GM19397 (cell line): ENCODE measurements around the gene DOLPP1.
"Not testable (repeated sequence)": the region's sequence is repeated elsewhere in the genome, so short reads cannot be mapped to it uniquely, and the experiment has no call there.

ENCODE experiments used
- ATAC-seq: cut with Tn5 transposase; IDR thresholded peaks from one replicate; pipeline ENCODE4 v1.9.1; 2021; ENCODE audit warnings: mild to moderate bottlenecking, moderate library complexity; ENCODE audit not compliant: unreplicated experiment

DOLPP1 gene, protein sequence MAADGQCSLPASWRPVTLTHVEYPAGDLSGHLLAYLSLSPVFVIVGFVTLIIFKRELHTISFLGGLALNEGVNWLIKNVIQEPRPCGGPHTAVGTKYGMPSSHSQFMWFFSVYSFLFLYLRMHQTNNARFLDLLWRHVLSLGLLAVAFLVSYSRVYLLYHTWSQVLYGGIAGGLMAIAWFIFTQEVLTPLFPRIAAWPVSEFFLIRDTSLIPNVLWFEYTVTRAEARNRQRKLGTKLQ

DNA sequence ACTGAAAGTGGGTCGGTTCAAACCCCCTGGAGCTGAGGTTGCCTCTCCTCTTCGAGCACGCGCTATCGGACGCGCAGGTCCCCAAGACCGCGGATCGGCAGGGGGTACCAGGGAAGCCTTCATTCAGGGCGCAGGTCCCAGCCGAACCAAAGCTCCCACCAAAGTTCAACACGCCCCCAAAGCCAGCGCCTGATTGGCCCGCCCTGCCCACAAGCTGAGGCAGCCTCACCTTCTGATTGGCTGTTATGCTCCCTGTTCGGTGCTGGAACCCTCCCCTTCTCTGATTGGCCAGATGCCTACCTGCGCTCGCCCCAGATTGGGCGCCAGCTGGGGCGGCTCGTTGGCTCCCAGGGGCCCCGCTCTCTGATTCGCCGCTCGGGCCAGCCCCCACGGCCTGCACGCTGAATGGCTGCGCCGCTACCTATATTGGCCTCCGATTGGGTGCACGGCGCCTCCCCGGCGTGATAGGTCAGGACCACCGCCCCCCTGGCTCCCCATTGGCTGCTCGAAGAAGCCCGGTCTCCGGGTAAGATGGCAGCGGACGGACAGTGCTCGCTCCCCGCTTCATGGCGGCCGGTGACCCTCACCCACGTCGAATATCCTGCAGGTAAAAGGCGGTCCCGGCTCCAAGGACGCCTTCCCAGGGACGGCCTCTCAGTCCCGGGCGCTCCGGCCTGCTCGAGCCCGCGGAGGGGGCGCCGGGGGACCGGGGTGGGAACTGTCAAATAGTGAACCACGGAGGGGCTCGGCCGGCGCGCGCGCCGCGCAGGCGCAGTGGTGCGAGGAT is at the start of gene DOLPP1:
TSS of gene DOLPP1 (plus strand) at position 511 of the 787 bp plus-strand sequence. CDS start at position 532, 21 bp downstream.
- ATAC-seq = peak; percentile 93

DNA sequence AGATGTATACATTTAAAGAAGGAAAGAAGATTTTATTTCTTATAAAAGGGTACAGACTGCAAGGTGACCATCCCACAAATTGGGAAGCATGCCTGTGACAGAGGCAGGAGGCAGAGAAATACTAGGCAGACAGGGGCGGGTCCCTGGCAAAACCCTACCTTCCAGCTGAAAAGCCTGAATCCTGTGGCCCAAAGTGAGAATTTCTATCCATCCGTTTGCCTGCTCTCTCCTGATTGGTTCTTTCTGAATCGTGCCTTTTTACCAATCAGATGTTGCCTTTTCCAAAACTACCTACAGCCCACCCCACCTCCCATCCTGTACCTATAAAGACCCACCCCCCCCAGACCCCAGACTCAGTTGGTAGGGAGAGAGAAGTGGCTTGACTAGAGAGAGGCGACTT is 49.4 kb upstream of the DOLPP1 start:
- ATAC-seq = no peak

DNA sequence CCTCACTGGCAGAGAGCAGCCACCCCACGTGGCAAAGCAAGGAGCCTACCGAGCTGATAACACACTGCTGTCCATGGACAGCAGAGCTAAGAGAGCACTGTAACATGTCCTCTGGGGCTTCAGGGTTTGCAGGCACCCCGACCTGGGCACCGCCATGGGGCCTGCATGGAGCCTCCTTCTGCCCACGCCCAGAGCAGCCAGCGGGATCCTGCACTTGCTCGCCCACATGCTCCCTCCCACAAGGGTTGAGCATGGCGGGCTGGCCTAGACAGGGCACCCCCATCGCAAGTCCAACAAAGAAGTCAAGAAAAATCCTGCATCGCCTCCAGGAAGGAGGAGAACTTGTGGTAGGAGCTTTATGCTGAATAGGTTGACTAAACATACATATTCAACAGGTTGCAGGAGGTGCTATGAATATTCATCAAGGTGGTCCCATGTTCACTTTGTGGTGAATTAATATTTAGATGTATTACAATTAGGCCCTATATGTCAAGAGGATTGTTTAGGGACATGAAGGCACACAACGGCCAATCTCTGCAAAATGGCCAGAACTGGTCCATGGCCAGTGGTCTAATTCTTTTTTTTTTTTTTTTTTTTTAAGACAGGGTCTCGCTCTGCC is 48.3 kb upstream of the DOLPP1 start:
- ATAC-seq = no peak

DNA sequence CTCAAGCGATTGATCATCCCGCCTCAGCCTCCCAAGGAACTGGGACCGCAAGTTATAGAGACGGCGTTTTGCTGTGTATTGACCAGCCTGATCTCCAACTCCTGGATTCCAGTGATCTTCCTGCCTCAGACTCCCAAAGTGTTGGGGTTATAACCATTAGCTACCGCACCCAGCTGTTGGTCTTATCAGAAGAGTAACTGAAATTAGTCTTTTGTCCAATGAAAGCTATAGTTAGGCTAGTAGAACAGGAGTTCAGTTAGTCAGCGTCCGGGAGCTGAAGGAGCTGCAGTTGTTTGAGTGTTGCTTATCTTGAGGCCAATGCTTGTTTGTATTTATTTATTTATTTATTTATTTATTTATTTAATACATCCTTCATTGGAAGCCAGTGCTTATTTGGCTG is 47.7 kb upstream of the DOLPP1 start:
- no peak for ATAC-seq

DNA sequence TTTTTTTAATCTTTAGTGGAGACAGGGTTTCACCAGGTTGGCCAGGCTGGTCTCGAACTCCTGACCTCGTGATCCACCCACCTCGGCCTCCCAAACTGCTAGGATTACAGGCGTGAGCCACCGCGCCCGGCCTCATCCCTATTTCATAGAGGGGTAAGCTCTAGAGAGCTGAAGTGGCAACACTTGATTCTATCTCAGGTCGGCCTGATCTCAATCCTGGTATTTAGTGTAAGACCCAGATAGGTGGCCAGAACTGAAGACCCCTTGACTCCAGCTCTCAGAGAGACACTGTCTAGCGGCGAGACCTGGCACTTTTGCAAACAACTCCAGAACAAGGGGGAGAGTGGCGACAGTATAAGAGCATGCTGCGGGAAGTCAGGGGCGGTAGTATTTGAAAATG is 45.1 kb upstream of the DOLPP1 start:
- ATAC-seq = not testable (repeated sequence)

DNA sequence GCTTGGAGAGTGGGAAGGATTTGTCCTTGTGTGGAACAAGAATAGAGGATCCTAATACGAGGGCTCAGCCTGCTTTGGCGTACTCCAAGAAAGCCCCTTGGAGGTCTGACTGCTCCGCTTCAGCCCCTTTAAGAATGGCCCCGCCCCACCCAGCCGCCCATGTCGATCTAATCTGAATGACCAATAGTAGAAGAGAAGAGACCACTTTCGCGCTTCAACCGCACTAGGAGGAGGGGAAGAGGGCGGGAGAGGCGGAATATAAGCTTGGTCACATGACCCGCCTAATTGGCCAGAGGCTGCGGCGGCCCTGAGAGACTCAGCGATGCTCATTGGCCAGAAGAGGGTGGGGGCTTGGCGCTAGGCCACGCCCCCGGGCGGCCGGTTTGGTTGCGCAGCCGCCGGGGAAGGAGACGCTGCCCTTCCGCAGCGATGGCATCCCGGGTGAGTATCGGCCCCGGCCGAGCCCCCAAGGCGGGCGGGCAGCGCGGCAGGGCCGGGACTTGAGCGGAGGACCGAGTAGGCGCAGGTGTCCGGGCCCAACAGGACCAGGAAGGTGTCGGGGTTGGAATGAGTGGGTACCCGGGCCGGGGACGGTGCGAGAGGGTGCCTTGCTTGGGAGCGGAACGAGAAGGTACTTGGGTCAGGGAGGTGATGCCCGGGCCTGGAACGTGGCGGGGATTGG is 44.5 kb upstream of the DOLPP1 start, which contains the start of gene MIGA2:
TSS of gene MIGA2 (plus strand) at position 386 of the 682 bp plus-strand sequence. CDS start 3,969 bp downstream, outside the sequence.
- ATAC-seq = peak; percentile 91

DNA sequence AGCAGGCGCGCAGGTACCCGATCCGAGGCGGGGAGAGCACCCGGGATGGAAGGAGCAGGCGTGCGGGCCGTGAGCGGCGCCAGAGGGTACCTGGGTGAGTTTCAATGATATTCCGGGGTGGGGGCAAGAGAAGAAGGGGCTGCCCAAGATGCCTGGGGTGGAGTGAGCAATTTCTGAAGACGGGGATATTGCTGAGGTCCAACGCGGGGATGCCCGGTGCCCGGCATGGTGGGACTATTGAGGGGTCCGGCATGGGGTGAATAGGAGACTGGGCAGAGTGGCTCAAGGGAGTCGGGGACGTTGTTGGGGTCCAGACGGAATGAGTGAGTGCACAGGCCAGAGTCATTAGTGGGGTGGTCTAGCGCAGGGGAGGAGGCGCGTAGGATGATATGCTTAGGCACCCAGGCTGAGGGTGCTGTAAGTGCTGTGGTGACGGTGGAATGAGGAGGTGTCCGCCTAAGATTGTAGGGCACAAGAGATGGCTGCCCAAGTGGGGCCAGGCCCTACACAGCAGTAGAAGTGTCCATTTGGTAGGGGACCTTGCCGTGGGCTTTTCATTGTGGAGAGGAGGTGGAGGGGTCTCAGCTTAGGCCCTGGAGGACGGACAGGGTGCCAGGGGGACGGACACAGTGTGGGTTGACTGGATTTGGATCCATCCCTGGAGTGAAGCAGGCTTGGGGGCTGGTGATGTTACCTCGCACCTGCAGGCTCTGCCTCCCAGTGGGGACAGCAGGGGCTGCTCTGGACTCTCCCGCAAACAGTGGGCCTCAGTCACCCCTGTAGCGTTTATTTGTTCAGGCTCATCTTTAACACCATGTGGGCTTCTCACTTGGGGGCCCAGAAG is 43.8 kb upstream of the DOLPP1 start:
- no peak for ATAC-seq

DNA sequence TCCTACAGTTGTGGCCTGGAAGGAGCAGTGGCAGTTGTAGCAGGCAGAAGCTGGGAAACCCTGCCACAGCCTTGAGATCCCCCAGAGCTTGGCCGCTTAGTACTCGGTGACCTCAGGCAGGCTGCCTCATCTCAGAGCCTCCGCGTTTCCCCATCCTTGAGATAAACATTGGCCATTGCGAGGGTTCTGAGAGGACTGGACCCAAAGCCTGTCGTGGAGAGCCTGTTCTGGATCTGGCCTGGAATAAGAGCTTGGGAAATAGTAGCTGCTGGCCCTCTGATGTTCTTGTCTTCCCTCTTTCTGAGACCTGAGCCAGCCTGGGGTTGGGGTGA is 43.2 kb upstream of the DOLPP1 start:
- ATAC-seq = no peak

DNA sequence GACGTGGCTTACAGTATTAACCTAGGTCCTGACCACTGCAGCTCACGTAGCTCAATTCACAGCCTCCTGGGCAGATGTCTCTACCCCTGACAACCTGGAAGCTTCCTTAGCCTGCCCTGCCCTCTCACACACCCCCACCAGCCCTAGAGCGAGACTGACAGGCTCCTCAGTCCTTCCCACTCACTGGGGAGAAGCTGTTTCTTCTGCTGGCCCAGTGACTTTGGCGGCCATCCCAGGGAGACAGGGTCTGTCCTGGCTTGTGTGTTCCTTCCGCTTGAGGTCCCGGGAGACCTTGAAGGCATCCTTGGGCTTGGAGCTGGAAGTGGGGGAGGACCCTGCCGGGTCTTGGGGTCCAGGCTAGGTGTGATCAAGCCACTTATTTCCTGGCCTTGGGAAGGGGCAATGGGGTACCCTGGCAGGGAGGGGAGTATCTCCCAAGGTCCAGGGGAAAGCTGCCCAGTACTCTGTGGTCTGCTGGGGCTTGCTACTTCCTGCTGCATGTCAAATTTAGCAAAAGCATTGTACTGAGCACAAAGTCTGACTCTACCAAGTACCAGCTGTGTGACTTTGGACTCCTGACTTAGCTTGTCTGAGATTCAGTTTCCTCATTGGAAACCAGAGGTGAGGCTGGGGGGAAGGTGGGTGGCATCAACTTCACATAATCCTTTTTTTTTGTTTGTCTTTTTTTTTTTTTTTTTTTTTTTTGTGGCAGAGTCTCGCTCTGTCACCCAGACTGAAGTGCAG is 42.6 kb upstream of the DOLPP1 start:
- no peak for ATAC-seq

DNA sequence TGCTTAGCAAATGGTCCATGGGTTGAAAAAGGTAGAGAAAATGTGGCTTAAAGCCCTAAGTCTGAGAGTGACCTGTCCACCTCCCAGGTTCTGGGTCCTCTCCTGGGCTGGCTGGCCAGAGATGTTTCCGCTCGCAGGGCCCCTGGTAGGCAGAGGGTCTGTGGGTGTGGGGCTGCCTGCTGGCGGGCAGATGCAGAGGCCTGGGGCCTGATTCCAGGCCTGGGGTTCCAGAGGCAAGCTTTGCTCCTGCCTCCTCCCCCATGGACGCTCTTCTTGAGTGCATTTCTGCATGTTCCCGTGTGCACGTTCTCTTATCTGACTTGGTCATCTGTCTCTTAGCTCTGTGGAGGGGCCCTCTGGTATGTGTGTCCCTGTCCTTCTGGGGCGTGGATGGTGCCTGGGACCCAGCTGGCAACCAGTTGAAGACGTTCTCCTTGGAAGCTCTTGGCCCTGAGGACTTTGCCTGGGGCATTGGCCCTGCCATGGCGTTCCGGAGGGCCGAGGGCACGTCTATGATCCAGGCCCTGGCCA is 40.7 kb upstream of the DOLPP1 start:
- no peak for ATAC-seq

DNA sequence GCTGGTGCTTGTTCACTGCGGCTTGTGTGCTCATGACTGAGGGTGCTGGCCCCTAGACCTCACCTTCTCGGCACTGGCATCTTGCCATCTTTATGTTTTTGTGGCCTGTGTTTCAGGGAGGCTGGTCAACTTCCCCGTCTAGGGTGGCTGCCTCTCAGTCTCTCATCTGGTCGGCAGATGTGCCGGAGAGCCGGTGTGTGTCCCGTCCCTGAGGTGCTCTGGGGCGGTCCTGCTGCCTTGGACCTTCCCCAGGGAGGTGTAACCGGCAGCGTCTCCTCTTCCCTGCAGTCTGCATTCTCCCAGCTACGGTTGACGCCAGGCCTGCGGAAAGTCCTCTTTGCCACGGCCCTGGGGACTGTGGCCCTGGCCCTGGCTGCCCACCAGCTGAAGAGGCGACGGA is 38.9 kb upstream of the DOLPP1 start:
- ATAC-seq = no peak

DNA sequence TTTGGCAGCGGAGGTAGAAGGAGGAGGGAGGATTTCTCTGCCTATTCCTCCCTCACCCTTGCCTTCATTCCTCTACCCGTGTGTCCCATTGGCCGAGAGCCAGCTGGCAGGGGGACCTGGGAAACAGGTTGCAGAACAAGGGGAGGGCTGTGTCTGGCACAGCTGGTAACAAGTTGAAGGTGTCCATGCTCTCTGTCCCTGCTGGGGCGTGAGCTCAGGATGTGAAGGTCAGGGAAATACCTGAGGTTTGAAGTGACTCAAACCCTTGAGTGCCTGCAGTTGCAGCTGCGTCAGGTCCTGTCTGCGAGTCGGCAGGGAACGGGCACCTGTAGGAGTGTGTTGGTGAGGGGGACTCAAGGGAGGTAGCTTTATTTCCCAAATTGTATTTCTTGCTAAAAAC is 28.3 kb upstream of the DOLPP1 start:
- no peak for ATAC-seq

DNA sequence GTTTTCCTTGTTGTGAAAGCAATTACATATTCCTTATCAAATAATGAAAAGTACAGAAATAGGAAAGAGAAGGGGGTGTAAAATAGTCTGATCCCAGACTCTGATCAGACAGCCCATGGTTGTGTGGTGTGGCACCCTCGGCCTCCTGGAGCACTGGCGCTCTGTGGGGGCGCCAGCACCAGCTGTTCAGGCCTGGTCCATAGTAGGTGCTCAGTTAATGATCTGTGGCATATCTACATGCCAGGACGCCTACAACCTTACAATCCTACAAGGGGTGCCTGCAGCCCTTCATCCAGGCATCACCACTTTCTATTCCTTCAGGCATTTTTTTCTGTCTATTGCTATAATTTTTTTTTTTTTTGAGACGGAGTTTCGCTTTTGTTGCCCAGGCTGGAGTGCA is 27.9 kb upstream of the DOLPP1 start:
- no peak for ATAC-seq

DNA sequence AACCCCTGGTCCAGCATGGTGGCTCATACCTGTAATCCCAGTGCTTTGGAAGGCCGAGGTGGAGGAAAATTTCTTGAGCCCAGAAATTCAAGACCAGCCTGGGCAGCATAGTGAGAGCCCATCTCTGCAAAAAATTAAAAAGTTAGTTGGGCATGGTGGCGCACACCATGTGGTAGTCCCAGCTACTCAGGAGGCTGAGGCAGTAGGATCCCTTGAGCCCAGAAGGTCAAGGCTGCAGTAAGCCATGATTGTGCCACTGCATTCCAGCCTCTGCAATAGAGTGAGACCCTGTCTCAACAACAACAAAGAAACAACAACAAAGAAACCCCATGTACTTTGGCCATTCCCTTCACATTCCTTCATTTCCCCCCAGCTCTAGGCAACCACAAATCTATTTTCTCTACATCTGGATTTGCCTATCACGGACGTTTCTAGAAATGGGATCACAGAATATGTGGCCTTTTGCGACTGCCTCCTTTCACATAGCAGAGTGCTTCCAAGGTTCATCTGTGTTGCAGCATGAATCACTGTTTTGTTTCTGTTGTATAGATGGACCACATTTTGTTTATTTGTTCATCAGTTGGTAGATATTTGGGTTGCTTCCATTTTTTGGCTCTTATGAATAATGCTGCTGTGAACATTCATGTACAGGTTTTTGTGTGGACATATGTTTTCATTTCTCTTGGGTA is 26.6 kb upstream of the DOLPP1 start:
- ATAC-seq = no peak

DNA sequence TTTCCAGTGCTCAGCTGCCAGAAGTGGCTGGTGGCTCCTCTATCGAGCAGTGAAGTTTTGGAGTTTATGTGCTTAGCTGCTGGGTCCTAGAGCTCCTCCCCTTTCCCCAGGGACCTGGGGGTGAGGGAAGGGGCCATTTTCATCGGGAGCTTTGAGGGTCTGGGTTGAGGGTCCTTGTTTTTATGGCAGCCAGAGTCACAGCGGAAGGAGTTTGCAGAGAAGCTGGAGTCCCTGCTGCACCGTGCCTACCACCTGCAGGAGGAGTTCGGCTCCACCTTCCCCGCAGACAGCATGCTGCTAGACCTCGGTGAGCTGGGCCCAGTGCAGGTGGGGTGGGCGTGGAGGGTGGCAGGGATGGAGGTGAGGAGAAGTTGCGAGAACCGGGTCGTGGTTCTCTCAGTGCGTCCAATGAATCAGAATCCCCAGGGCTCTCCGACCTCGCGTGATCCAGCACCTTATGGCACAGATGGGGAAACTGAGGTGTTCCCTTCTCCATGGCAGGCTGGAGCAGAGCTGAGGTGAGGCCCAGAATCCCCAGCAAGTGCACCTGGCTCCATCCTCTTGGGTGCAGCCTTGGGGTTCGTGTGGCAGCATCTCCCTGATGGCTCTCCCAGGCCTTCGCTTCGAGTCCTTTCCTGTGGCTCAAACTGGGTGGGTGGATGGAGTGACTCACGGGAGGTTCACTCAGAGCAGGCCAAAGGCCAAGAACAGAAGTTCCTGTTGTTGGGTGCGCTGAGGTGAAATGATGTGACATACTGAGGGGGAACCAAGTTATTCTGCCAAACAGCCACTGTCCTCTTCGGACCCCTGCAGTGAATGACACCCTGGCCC is 21.7 kb upstream of the DOLPP1 start:
- ATAC-seq = no peak

DNA sequence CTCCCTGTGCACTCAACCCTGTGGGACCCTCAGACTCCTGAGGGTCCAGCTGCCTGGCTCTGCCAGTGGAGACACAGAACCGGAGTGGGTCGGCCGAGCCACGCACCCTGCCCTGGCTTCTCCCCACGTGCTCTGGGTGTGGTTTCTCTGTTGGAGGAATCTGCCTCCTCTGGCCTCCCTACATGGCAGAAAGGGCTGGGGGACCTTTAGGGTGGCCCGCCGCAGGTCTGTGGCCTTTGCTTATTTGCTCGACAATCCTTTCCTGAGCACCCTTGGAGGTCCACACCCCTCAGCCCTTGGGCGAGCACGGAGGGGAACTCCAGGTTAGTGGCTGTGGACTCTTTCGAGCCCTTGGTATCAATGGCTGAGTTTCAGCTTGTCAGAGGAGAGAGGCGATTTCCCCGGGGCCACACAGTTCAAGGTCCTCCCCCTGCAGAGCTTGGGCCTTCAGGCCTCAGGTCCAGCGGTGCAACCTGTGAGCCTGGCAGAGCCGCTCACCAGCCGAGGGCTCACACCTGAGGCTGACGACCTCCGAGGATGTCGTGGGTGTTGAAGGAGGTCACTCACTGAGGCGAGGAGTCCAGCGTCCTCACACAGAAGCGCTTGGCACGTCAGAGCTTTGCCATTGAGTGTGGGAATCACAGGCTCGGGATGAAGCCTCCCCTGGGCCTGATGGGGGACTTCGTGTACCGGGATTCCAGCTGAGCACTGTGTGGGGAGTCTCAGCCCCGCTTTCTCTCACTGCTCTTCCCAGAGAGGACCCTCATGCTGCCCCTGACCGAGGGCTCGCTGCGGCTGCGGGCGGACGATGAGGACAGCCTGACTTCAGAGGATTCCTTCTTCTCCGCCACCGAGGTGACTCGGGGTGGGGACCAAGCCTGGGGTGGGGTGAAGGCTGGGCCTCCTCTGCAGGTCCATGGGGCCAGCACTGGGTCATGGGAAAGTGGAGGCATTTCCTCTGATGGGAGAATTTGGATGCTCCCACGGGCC is 20.8 kb upstream of the DOLPP1 start:
- ATAC-seq = no peak

DNA sequence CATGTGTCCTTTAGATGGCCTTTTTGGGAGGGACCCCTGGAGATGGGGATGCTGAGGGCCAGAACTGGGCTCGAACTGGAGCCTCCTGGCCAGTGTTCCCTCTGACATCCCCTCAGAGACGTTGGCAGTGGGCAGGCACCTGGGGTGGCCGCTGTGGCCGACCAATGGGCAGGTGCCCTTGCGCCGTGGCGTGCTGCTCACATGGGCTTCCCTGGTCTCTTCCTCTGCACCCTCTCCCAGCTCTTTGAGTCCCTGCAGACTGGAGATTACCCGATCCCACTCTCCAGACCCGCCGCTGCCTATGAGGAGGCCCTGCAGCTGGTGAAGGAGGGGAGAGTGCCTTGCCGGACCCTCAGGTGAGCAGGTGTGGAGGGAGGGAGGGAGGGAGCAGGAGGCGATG is 19.9 kb upstream of the DOLPP1 start:
- ATAC-seq = no peak
